H1 (cell line): Measurements from ENCODE around the gene UCP2. TPM values are rescaled to one million over a fixed set of nuclear protein-coding genes. Genes with fewer than 3 reads are reported as not detected.
A peak's percentile ranks its signal among the peaks of the same experiment; 100 is the strongest.

Source experiments
- CTCF ChIA-PET: fragments of 300-600 bp; sonication (Branson Sonifier 250); formaldehyde crosslinking; loops from one replicate; lab custom pipeline; 2021; ENCODE audit not compliant: partially characterized antibody; lab: Charles Lee
- POLR2A ChIA-PET: fragments of 300-600 bp; sonication (Branson Sonifier 250); formaldehyde crosslinking; loops from one replicate; lab custom pipeline; 2021; ENCODE audit warnings: inconsistent platforms; ENCODE audit not compliant: partially characterized antibody; lab: Charles Lee
- DNase-seq, 2 experiments: peaks; one replicate each; pipeline versions ENCODE4 v3.0.0 to v3.0.0-alpha.2; 2010 to 2022; ENCODE audit warnings: low spot score in 2 of 2, low read depth in 1 of 2, mixed read lengths in 1 of 2
- FAIRE-seq: peaks from 2 replicates; lab custom pipeline; 2011; peaks lifted over from hg19 to GRCh38; lab: Jason Lieb, UNC
- H2AFZ ChIP-seq: 2 replicates; pipeline ENCODE4 v1.8.1; 2012; ENCODE audit warnings: low read length, inconsistent platforms
- H2AK5ac ChIP-seq: 2 replicates; pipeline ENCODE4 v1.6.1; 2013; ENCODE audit warnings: low read depth, low read length
- H2BK120ac ChIP-seq: replicated peaks from 2 replicates; pipeline ENCODE3; 2013; ENCODE audit warnings: low read depth, low read length, inconsistent platforms
- H2BK12ac ChIP-seq: 2 replicates; pipeline ENCODE4 v1.6.1; 2013; ENCODE audit warnings: low read depth, low read length
- H2BK15ac ChIP-seq: 2 replicates; pipeline ENCODE4 v1.6.1; 2013; ENCODE audit warnings: low read length
- H2BK20ac ChIP-seq: 2 replicates; pipeline ENCODE4 v1.6.1; 2013; ENCODE audit warnings: low read length
- H2BK5ac ChIP-seq: 2 replicates; pipeline ENCODE4 v1.6.1; 2013; ENCODE audit warnings: low read depth, low read length
- H3K14ac ChIP-seq: 2 replicates; pipeline ENCODE4 v1.6.1; 2013; ENCODE audit warnings: inconsistent platforms; ENCODE audit not compliant: insufficient read length
- H3K18ac ChIP-seq: 2 replicates; pipeline ENCODE4 v1.6.1; 2013; ENCODE audit warnings: low read length; ENCODE audit errors: extremely low read depth
- H3K23ac ChIP-seq: 2 replicates; pipeline ENCODE4 v1.6.1; 2013; ENCODE audit warnings: inconsistent platforms; ENCODE audit not compliant: insufficient read length
- H3K23me2 ChIP-seq: 2 replicates; pipeline ENCODE4 v1.6.1; 2013; ENCODE audit warnings: low read depth, low read length
- H3K27ac ChIP-seq: 2 replicates; pipeline ENCODE4 v1.6.1; 2011; ENCODE audit warnings: low read depth, low read length, inconsistent platforms
- H3K27me3 ChIP-seq, 4 experiments: replicated peaks in 1 of 4; 1 replicate in 1 of 4; 2 replicates in 3 of 4; pipeline versions ENCODE4 v1.6.1 to v1.8.1; 2011 to 2013; ENCODE audit warnings: low read length in 3 of 4, mild to moderate bottlenecking in 3 of 4, inconsistent platforms in 2 of 4, mixed read lengths in 2 of 4, moderate library complexity in 1 of 4; ENCODE audit not compliant: control insufficient read depth in 3 of 4, insufficient read depth in 3 of 4; ENCODE audit errors: extremely low read depth in 1 of 4
- H3K36me3 ChIP-seq, 4 experiments: 2 replicates each; pipeline versions ENCODE4 v1.6.1 to v1.8.1; 2011 to 2013; ENCODE audit warnings: mild to moderate bottlenecking in 4 of 4, low read length in 3 of 4, moderate library complexity in 2 of 4, control low read depth in 1 of 4, inconsistent platforms in 1 of 4; ENCODE audit not compliant: insufficient read depth in 4 of 4, control insufficient read depth in 2 of 4
- H3K4ac ChIP-seq: replicated peaks from 2 replicates; pipeline ENCODE3; 2013; ENCODE audit warnings: low read length, low read depth, mixed read lengths, inconsistent platforms; ENCODE audit not compliant: insufficient read length
- H3K4me1 ChIP-seq, 4 experiments: replicated peaks in 1 of 4; 1 replicate in 1 of 4; 2 replicates in 3 of 4; pipeline versions ENCODE4 v1.6.1 to v1.8.1; 2011 to 2013; ENCODE audit warnings: low read length in 3 of 4, inconsistent platforms in 2 of 4, mixed read lengths in 1 of 4; ENCODE audit not compliant: insufficient read depth in 4 of 4, control insufficient read depth in 3 of 4
- H3K4me2 ChIP-seq, 2 experiments: 2 replicates each; pipeline versions ENCODE4 v1.6.1 to v1.8.1; 2011 to 2013; ENCODE audit warnings: low read depth in 2 of 2, low read length in 2 of 2, control low read depth in 1 of 2, inconsistent platforms in 1 of 2, mild to moderate bottlenecking in 1 of 2; ENCODE audit not compliant: insufficient read depth in 1 of 2
- H3K4me3 ChIP-seq, 4 experiments: fragments of 200-600, 300-600 bp in 1 of 4; sonication (generic), shearing (Covaris generic), sonication (Bioruptor Twin) in 1 of 4; 2 replicates each; pipeline versions ENCODE4 v1.5.1 to v1.8.1; 2011 to 2016; ENCODE audit warnings: low read length in 4 of 4, low read depth in 3 of 4, control low read depth in 2 of 4, inconsistent platforms in 2 of 4, mild to moderate bottlenecking in 2 of 4, mixed read lengths in 1 of 4, moderate library complexity in 1 of 4; ENCODE audit not compliant: insufficient read depth in 2 of 4; ENCODE audit errors: extremely low read depth in 1 of 4
- H3K56ac ChIP-seq: replicated peaks from 2 replicates; pipeline ENCODE3; 2013; ENCODE audit warnings: low read depth, mild to moderate bottlenecking, mixed read lengths, low read length, inconsistent platforms; ENCODE audit not compliant: insufficient read length
- H3K79me1 ChIP-seq: 2 replicates; pipeline ENCODE4 v1.6.1; 2013; ENCODE audit warnings: low read depth, low read length, control low read depth
- H3K79me2 ChIP-seq, 2 experiments: 2 replicates each; pipeline versions ENCODE4 v1.6.1 to v1.8.1; 2012 to 2013; ENCODE audit warnings: low read length in 2 of 2, mild to moderate bottlenecking in 2 of 2, inconsistent platforms in 1 of 2; ENCODE audit not compliant: insufficient read depth in 2 of 2, control insufficient read depth in 1 of 2
- H3K9ac ChIP-seq, 4 experiments: replicated peaks in 1 of 4; 1 replicate in 1 of 4; 2 replicates in 3 of 4; pipeline versions ENCODE4 v1.6.1 to v1.8.1; 2011 to 2013; ENCODE audit warnings: low read depth in 3 of 4, low read length in 3 of 4, control low read depth in 2 of 4, mild to moderate bottlenecking in 2 of 4, moderate library complexity in 2 of 4, inconsistent platforms in 1 of 4; ENCODE audit errors: extremely low read depth in 1 of 4
- H3K9me3 ChIP-seq, 2 experiments: 2 replicates each; pipeline versions ENCODE4 v1.6.1 to v1.8.1; 2012 to 2013; ENCODE audit warnings: mild to moderate bottlenecking in 2 of 2, moderate library complexity in 2 of 2, control low read depth in 1 of 2, inconsistent platforms in 1 of 2, low read depth in 1 of 2, low read length in 1 of 2, mixed read lengths in 1 of 2; ENCODE audit not compliant: insufficient read depth in 2 of 2
- H4K20me1 ChIP-seq, 2 experiments: replicated peaks in 1 of 2; 2 replicates each; pipeline versions ENCODE3 to v1.8.1; 2011 to 2013; ENCODE audit warnings: inconsistent platforms in 2 of 2, low read length in 2 of 2, mild to moderate bottlenecking in 1 of 2; ENCODE audit not compliant: insufficient read depth in 2 of 2, control insufficient read depth in 1 of 2
- H4K5ac ChIP-seq: 2 replicates; pipeline ENCODE4 v1.6.1; 2013; ENCODE audit warnings: low read length, low read depth, mixed read lengths, inconsistent platforms; ENCODE audit not compliant: insufficient read length
- H4K8ac ChIP-seq: 2 replicates; pipeline ENCODE4 v1.8.0; 2013; ENCODE audit warnings: mild to moderate bottlenecking, moderate library complexity, low read length, inconsistent platforms; ENCODE audit not compliant: insufficient read depth; ENCODE audit errors: extremely low read depth
- H4K91ac ChIP-seq: replicated peaks from 2 replicates; pipeline ENCODE3; 2013; ENCODE audit warnings: low read length, mixed read lengths, inconsistent platforms; ENCODE audit not compliant: insufficient read length
- CTCF ChIP-seq, 3 experiments: IDR thresholded peaks; 1 replicate in 2 of 3; 2 replicates in 1 of 3; pipeline versions ENCODE4 v1.5.1 to v1.6.1; 2011; ENCODE audit warnings: low read length in 3 of 3, mild to moderate bottlenecking in 3 of 3, inconsistent platforms in 2 of 3, low read depth in 1 of 3, moderate library complexity in 1 of 3; ENCODE audit not compliant: insufficient read depth in 1 of 3; ENCODE audit errors: control extremely low read depth in 1 of 3
- GTF2F1 ChIP-seq: IDR thresholded peaks from 2 replicates; pipeline ENCODE4 v1.6.1; 2012; ENCODE audit warnings: low read depth, low read length, improper control_type of control experiment, borderline replicate concordance
- KDM4A ChIP-seq: IDR thresholded peaks from one replicate; pipeline ENCODE4 v1.7.1; 2012; ENCODE audit warnings: low read depth, mild to moderate bottlenecking, moderate library complexity, low read length, inconsistent platforms; ENCODE audit not compliant: severe bottlenecking
- RBBP5 ChIP-seq: IDR thresholded peaks from 2 replicates; pipeline ENCODE4 v1.7.1; 2012; ENCODE audit warnings: low read depth, mild to moderate bottlenecking, inconsistent platforms, low read length, moderate library complexity, borderline replicate concordance
- SAP30 ChIP-seq: fragments of 300-600 bp; sonication (generic); IDR thresholded peaks from 2 replicates; pipeline ENCODE4 v1.7.1; 2012; ENCODE audit warnings: low read length, moderate library complexity, mild to moderate bottlenecking, inconsistent platforms; ENCODE audit not compliant: insufficient read depth, insufficient replicate concordance
- SIN3A ChIP-seq, 2 experiments: IDR thresholded peaks in 1 of 2; conservative IDR thresholded peaks in 1 of 2; 2 replicates each; pipeline ENCODE4 v1.6.1; 2011 to 2012; ENCODE audit warnings: low read length in 2 of 2, improper control_type of control experiment in 1 of 2, low read depth in 1 of 2, mild to moderate bottlenecking in 1 of 2
- SP1 ChIP-seq: IDR thresholded peaks from 2 replicates; pipeline ENCODE4 v1.6.1; 2011; ENCODE audit warnings: low read depth, low read length
- SRF ChIP-seq: IDR thresholded peaks from 2 replicates; pipeline ENCODE4 v1.6.1; 2011; ENCODE audit warnings: mild to moderate bottlenecking, low read depth, low read length, moderate library complexity
- TCF12 ChIP-seq: IDR thresholded peaks from 2 replicates; pipeline ENCODE4 v1.6.1; 2011; ENCODE audit warnings: low read depth, mild to moderate bottlenecking, low read length
- WGBS, 2 experiments: shearing (Covaris generic) in 1 of 2; methylation state at CpG; one replicate each; pipeline versions ENCODE4 v1.1.6 to v1.1.7; 2013 to 2015; ENCODE audit warnings: low lambda C conversion rate in 2 of 2, mixed read lengths in 2 of 2, inconsistent platforms in 1 of 2, low coverage in 1 of 2, missing lambda C conversion rate in 1 of 2; ENCODE audit not compliant: insufficient replicate concordance in 2 of 2, insufficient coverage in 1 of 2, insufficient read length in 1 of 2; ENCODE audit errors: extremely low coverage in 1 of 2, missing lambda C conversion rate in 1 of 2; 5-methylcytosine and 5-hydroxymethylcytosine counted together
- polyA plus RNA-seq, 7 experiments: library from polyadenylated mRNA; depleted of rRNA in 3 of 7; stranded (reverse) in 5 of 7; unstranded in 2 of 7; fragments of >200 nt in 5 of 7; fragments of 200-250 nt in 2 of 7; gene quantifications; 1 replicate in 5 of 7; 2 replicates in 1 of 7; 4 replicates in 1 of 7; pipeline versions ENCODE4 v1.2.1 to v1.2.3, GENCODE V29; 2011 to 2013; ENCODE audit warnings: missing spikeins in 2 of 7, mixed read lengths in 2 of 7
- total RNA-seq: library from RNA; stranded (reverse); fragmentation: NEBNext Ultra II Directional; extraction: Animal tissue kit (Norgen Biotek cat#: 25700); gene quantifications from 2 replicates; pipeline ENCODE4 v1.2.1, GENCODE V29; 2021

The UCP2 gene
- total and polyA plus RNA-seq, 2 of the 8 experiments (the other 6 are each of a cell fraction or from before 2014, with no cell fraction given): 46.2 to 55.2 TPM

- Histone ChIP-seq H3K9ac (no peak within 1 kb of the TSS; a peak in 1 of 7 replicates), H3K79me2 (no peaks in the 10 kb centered on the region), H3K23ac (no peak within 1 kb of the TSS), H4K20me1 (peaks cover 0 to 3% of the 10 kb centered on the region in 2 experiments), H3K79me1 (no peaks in the 10 kb centered on the region), H3K4me2 (no peak within 1 kb of the TSS), H3K18ac (no peak within 1 kb of the TSS), H3K27me3 (no peaks in the 10 kb centered on the region), H3K56ac (no peak within 1 kb of the TSS), H3K27ac (no peak within 1 kb of the TSS), H3K4ac (no peak within 1 kb of the TSS), H4K91ac (no peak within 1 kb of the TSS), H3K4me1 (no peaks in the 10 kb centered on the region), H3K23me2 (no peaks in the 10 kb centered on the region), H4K5ac (no peak within 1 kb of the TSS), H2BK15ac (no peak within 1 kb of the TSS), H2BK5ac (no peak within 1 kb of the TSS), H2BK12ac (no peak within 1 kb of the TSS), H3K14ac (no peak within 1 kb of the TSS), H2AFZ (no peak within 1 kb of the TSS), H3K9me3 (no peaks in the 10 kb centered on the region), H2AK5ac (no peak within 1 kb of the TSS), H3K36me3 (no peaks in the 10 kb centered on the region), H3K4me3 (no peak within 1 kb of the TSS), H2BK120ac (no peak within 1 kb of the TSS), H2BK20ac (no peak within 1 kb of the TSS), H4K8ac (peak within 1 kb of the TSS; percentile 65; the same call in 1 of the 2 replicates)
- FAIRE-seq (no peak), DNase-seq (no peak)
- ChIA-PET CTCF (interaction anchor here (1.2 kb wide), 1 partner anchor 51 kb away, joined by 3 read pairs; no protein-coding TSS in a partner anchor), POLR2A (interaction anchor here (0.9 to 2.6 kb wide), 4 partner anchors 9 to 32 kb away, joined by 3 to 7 read pairs (median 4); no protein-coding TSS in a partner anchor)
- 80% methylated on average over 9 of the region's 9 CpGs; no CpG with 5 or more reads in 1 of the 2 experiments for WGBS, 2 experiments
- TF ChIP-seq SRF (no peak), SAP30 (no peak), GTF2F1 (no peak), RBBP5 (no peak), TCF12 (no peak), SIN3A (conservative IDR thresholded peaks at IDR 0.05 in 1 of 2, IDR thresholded peaks at IDR 0.05 in 1 of 2; ENCODE audit: low read depth in 1 of 2, low read length in 2 of 2) (no peak), KDM4A (no peak), CTCF (IDR thresholded peaks at IDR 0.05; ENCODE audit: control extremely low read depth in 1 of 3, insufficient read depth in 1 of 3, low read depth in 1 of 3, low read length in 3 of 3) (no peak), SP1 (no peak)
These were observed 26.0 kb upstream of the UCP2 start, which contains the start of gene UCP3 for GRCh38 chr11:74008373-74009229. UCP3 (minus strand) TSS chr11:74009085; CDS start chr11:74007042, 2,043 bp downstream.
